Activated naive CD4-positive, alpha-beta T cell treated with Interleukin-2 at 50 U/mL for 16 hours (primary cell): ENCODE results near the gene COL23A1.

ENCODE experiments used
- DNase-seq: peaks from one replicate; pipeline ENCODE4 v3.0.0-alpha.2; 2020

COL23A1 gene

DNA sequence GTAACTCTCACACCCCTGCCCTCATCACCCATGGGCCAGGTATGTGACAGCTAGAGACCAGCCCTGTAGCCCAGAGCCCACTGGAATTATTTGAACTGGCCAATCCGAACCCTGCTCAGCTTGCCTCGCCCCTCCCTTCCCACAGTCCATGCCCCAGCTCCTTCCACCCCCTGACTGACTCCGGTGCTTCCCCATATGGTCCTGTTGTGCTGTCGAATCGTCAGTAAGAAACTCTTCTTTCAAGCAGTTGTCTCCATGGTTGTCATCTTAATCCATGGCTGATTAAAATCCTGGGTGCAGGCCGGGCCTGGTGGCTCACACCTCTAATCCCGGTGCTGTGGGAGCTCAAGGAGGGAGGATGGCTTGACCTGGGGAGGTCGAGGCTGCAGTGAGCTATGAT is 118.5 kb downstream of the COL23A1 start:
- no peak for DNase-seq

GRCh38 chr5:178470760-178471025 is 119.5 kb downstream of the COL23A1 start:
- DNase-seq = no peak

- DNase-seq = no peak
These were observed 120.0 kb downstream of the COL23A1 start for GRCh38 chr5:178469975-178470759.

DNA sequence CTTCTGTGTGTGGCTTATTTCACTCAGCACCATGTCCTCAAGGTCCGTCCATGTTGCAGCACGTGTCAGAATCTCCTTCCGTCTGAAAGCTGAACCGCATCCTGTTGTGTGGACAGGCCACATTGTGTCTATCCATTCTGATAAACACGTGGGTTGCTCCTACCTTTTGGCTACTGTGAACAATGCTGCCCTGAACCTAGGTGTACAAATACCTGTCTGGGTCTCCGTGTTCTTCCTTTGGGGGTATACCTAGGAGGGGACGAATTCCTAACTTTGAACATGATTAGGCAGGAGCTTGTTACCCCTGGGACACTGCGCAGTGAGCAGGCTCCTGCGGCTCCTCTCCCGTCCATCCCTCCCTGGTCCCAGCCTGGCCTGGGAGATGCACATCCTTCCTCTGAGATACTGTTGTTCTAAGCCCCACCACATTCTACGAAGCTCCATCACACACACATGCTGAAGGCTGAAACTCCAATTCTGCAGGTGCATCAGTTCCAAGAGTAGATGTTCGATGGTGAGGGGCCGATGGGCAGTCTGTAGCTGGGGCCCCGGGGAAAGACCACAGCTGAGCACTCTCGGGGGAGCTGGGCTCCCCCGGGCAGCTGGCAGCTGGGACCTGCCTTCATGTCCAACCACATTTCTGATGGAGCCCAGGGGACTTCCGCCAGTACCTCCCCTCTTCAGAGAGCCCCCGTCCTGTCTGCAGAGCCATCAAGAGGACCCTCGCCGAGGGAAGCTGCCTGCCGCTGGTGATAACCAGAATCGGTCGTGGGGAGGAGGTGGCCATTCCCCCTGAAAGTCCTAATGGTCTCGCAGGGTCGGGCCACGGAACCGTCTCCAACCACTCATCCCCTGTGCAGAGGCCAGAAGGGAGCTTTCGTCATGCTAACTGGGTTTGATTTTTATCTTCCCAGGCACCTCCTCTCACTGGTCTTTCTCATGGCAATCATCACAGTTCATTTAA is 120.9 kb downstream of the COL23A1 start:
- no peak for DNase-seq

DNA sequence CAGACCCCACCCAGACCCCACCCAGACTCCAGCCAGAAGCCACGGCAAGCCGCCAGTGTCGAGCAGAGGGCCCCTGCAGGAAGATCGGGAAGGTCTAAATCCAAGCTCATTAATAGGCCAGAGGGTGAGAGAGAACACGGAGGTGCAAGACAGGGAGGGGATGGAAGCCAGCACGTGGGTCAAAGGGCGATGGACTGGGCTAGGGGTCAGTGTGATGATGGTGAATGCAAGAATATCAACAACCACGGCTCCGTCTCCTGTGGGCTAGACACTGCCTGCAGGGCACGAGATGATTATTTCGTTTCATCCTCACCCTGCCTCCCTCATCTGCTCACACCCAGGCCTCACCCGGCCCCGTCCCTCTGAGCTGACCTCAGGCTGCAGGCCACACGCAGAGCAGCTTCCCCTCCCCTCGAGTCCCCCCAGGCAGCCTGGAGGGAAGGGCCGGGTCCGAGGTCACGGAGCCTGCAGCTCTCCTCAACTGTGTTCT is 122.0 kb downstream of the COL23A1 start:
- DNase-seq = no peak

GRCh38 chr5:178467568-178468195 is 122.5 kb downstream of the COL23A1 start:
- no peak for DNase-seq

DNA sequence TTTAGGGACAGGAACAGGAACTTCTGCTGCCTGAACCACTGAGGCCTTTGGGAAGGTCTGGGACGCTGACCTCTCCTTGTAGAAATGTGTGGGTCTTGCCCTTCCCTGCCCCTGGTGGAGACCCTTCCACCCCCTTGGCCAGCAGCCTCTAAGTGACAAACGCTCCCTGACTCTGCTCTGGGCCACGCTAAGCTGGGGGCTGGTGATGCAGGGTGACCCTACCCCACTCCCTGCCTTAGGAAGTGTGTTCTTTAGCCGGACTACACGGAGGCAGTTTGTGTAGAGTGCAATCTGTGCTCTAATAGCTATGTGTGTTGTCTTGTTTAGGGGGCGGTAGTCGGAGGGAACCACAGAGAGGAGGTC is 123.0 kb downstream of the COL23A1 start:
- DNase-seq = no peak

GRCh38 chr5:178466342-178466741 is 123.9 kb downstream of the COL23A1 start:
- no peak for DNase-seq

DNA sequence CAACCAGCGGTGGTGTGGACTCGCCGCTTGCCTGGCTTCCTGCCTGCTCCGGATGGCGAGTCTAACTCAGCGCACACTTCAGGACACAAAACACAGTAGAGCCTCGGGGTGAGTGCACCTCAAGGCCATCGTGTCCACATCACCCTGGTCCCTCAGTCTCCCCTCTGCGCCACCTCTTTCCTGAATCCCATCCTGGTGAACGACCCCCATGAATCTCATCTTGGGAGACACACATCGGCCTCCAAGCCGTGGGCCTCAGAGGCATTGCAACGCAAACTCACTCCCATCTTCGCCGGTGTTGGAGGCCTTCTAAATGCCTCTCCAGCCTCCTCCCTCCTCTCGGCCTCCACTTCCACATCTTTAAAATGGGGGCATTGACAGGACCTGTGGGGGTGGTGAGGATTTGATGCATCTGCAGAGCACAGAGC is 124.3 kb downstream of the COL23A1 start:
- no peak for DNase-seq

DNA sequence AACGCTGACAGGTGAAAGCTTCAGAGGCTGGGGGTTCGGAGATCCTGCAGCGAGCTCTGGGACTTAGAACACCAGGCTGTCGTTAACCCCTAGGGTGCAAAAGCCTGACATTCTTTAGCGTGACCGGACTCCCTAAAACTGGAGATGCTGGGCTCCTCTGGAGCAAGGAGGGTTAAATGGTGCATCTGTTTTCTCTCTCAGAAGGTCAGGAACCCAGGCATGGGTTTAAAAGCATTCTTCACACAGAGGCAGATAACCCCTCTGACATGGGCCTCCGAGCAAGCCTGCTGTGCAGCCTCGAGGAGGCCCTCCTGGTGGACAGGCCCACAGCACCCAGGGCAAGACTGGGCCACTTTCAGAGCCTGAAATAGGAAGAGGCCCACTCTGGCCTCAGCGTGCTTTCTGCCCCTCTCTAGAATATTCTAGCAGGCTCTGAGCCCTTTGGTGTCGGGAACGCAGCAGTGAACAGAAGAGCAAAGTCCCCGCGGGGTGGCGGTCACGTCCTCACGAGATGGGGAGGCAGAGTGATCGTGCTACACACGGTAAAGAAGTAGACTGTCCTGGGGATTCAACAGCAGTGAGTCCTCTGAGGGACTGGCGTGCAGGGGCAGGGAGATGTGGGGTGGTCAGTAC is 124.8 kb downstream of the COL23A1 start:
- DNase-seq = no peak

DNA sequence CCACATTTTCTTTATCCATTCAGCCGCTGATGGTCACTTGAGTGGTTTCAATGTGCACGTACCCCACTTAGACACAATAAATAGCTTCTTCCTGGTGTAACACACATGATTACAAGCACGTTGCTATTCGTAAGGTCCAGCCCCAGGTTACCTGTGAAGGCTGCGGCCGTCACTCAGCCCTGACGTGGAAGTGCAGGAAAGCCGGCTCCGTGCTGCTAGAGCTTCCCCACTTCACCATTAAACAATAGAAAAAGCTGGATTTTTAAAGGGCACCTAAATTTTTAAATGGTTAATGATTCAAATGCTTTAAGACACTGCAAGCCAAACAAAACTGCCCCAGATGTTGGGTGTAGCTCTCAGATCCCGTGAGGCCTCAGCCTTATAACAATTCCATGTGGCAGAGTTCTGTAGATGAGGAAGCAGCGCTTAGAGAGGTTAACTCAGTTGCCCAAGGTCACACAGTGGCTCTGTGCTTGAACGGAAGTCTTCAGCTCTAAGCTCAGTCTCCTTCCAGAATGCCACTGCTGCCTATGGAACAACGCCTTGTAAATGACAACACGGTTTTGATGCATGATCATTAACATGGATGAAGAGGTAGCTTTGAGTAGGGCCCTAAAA is 125.7 kb downstream of the COL23A1 start:
- DNase-seq = no peak

- no peak for DNase-seq
These were observed 126.7 kb downstream of the COL23A1 start for GRCh38 chr5:178463321-178464155.

DNA sequence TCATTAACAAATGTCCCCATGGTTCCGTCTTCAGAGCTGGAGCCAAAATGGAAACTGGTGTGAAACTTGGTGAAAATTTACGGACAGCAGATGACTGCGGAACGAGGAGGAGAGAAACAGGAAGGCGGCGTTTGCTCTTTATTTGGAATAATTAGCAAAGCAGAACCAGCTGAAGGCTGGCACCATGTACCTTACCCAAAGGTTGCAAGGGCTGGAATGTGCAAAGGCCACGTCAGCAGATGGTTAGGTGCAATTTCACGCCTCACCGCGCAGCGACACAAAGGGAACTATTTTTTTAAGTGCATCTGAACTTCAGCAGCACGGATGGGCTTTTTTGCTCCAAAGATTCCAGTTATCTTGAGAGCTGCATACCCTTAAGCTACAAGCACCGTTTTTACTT is 127.4 kb downstream of the COL23A1 start:
- no peak for DNase-seq

DNA sequence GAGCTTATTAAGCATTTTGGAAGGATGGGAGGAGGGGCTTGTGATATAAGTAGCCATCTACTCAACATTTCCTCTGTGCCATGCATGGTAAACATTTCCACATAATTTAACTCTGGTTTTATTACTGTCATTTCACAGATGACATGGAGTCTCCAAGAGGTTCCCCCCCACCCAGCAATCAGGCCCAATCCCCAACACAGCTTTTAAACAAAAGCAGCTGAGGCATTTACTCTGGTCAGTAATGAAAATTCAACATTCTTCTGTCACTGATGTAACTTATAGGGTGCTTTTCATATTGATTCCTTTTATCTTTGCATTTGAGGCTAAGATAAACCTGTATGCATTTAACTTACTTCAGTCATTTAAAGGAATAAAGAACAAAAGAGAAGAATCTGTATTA is 128.1 kb downstream of the COL23A1 start:
- no peak for DNase-seq

GRCh38 chr5:178461004-178461730 is 129.0 kb downstream of the COL23A1 start:
- DNase-seq = peak; percentile 30

- DNase-seq = no peak
These were observed 129.6 kb downstream of the COL23A1 start for GRCh38 chr5:178460598-178460997.

- no peak for DNase-seq
These were observed 130.0 kb downstream of the COL23A1 start for GRCh38 chr5:178460174-178460573.

DNA sequence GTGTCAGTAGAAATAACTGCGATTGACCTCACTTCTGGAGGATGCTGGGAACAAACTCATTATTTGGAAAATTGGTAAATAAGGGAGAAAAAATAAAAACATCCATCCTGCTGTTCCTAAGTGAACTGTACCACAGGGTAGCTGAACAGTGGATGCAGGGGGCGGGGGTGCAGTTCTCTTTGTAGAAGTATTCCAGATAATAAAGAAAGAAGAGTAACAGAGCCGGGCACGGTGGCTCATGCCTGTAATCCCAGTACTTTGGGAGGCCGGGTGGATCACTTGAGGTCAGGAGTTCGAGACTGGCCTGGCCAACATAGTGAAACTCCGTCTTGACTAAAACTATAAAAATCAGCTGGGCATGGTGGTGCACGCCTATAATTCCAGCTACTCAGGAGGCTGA is 132.1 kb downstream of the COL23A1 start:
- no peak for DNase-seq

- DNase-seq = no peak
These were observed 132.7 kb downstream of the COL23A1 start for GRCh38 chr5:178457471-178457870.

DNA sequence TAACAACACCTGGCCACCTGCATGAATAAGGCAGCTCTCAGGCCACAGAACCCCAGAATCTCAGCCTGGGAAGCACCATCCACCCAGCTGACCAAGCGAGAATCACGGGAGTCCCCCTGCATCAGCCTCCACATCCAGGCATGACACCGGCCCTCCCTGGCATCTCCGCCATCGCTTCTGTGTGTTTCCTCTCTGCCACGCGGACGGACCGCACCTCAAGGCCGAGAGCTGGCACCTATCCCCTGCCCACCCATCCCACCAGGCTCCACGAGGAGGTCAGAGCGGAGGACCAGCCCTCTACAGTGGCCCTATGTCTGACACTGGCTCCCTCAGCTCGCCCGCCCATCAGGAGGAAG is 134.7 kb downstream of the COL23A1 start:
- no peak for DNase-seq

GRCh38 chr5:178454821-178455479 is 135.2 kb downstream of the COL23A1 start:
- no peak for DNase-seq
